K562 (cell line): ENCODE results near the gene WDR45. TPM values are rescaled to one million over a fixed set of nuclear protein-coding genes. Genes with fewer than 3 reads are reported as not detected.

Source experiments
- ATAC-seq: fragments of 200-7000 bp; cut with Tn5 transposase; 3 replicates; pipeline ENCODE4 v1.9.1; 2020; ENCODE audit warnings: moderate library complexity
- BruUV-seq: library from RNA; stranded (reverse); fragments of 400-500 nt; replicated peaks from 2 replicates; lab custom pipeline; 2021; lab: Mats Ljungman, UMichigan
- CTCF ChIA-PET: fragments of 300-600 bp; formaldehyde crosslinking; extraction: SDS; loops from one replicate; lab custom pipeline; 2021; ENCODE audit warnings: low intra/inter-chr PET ratio; lab: Yijun Ruan, JAX
- POLR2A ChIA-PET: fragments of 300-600, 350-650 bp; sonication (Branson Sonifier 250); formaldehyde crosslinking; extraction: SDS; loops from one replicate; lab custom pipeline; 2021; ENCODE audit warnings: antibody characterized with exemption, inconsistent platforms; lab: Yijun Ruan, JAX
- DNase-seq, 4 experiments: peaks; one replicate each; pipeline versions ENCODE4 v3.0.0 to v3.0.0-alpha.2; 2011 to 2018; ENCODE audit warnings: low spot score in 3 of 4, mixed read lengths in 3 of 4; ENCODE audit errors: extremely low read depth in 1 of 4
- FAIRE-seq: peaks from 2 replicates; lab custom pipeline; 2011; peaks lifted over from hg19 to GRCh38; lab: Jason Lieb, UNC
- H2AFZ ChIP-seq: 2 replicates; pipeline ENCODE4 v1.6.0; 2011; ENCODE audit warnings: low read depth, low read length, control low read depth, inconsistent platforms
- H3K27ac ChIP-seq: fragments of 200-600 bp; 3 replicates; pipeline ENCODE4 v1.8.0; 2011; ENCODE audit warnings: low read depth, mild to moderate bottlenecking, control low read depth, inconsistent platforms, low read length, moderate library complexity, mixed read lengths; ENCODE audit errors: extremely low read depth
- H3K27me3 ChIP-seq, 2 experiments: fragments of 300-600 bp in 1 of 2; 2 replicates in 1 of 2; 3 replicates in 1 of 2; pipeline versions ENCODE4 v1.6.0 to v1.8.0; 2011; ENCODE audit warnings: inconsistent platforms in 2 of 2, low read length in 2 of 2, mild to moderate bottlenecking in 1 of 2, mixed read lengths in 1 of 2, moderate library complexity in 1 of 2; ENCODE audit not compliant: control insufficient read depth in 2 of 2, insufficient read depth in 2 of 2
- H3K36me3 ChIP-seq: fragments of 300-600 bp; 3 replicates; pipeline ENCODE4 v1.8.0; 2011; ENCODE audit warnings: mild to moderate bottlenecking, low read length, inconsistent platforms; ENCODE audit not compliant: control insufficient read depth, insufficient read depth
- H3K4me1 ChIP-seq, 2 experiments: fragments of 200-600 bp in 1 of 2; replicated peaks in 1 of 2; 2 replicates in 1 of 2; 3 replicates in 1 of 2; pipeline versions ENCODE4 v1.5.1 to v1.8.0; 2011; ENCODE audit warnings: inconsistent platforms in 2 of 2, low read length in 2 of 2, mild to moderate bottlenecking in 1 of 2, mixed read lengths in 1 of 2, moderate library complexity in 1 of 2; ENCODE audit not compliant: control insufficient read depth in 2 of 2, insufficient read depth in 2 of 2
- H3K4me2 ChIP-seq: 2 replicates; pipeline ENCODE4 v1.6.1; 2011; ENCODE audit warnings: low read length, control low read depth, inconsistent platforms, mixed read lengths; ENCODE audit not compliant: insufficient read depth
- H3K4me3 ChIP-seq: fragments of 200-600 bp; sonication (generic), shearing (Covaris generic); 2 replicates; pipeline ENCODE4 v1.5.1; 2016; ENCODE audit warnings: control low read depth, inconsistent platforms
- H3K79me2 ChIP-seq: fragments of 200-600 bp; 3 replicates; pipeline ENCODE4 v1.8.0; 2011; ENCODE audit warnings: low read length, inconsistent platforms; ENCODE audit not compliant: control insufficient read depth, insufficient read depth
- H3K9ac ChIP-seq, 2 experiments: 2 replicates each; pipeline versions ENCODE4 v1.6.0 to v1.6.1; 2011; ENCODE audit warnings: low read depth in 2 of 2, low read length in 2 of 2, control low read depth in 1 of 2, inconsistent platforms in 1 of 2, mild to moderate bottlenecking in 1 of 2, mixed read lengths in 1 of 2; ENCODE audit not compliant: insufficient read depth in 1 of 2
- H3K9me1 ChIP-seq: one replicate; pipeline ENCODE4 v1.6.0; 2011; ENCODE audit warnings: inconsistent platforms, mild to moderate bottlenecking, low read length, moderate library complexity; ENCODE audit not compliant: control insufficient read depth, insufficient read depth
- H3K9me3 ChIP-seq: replicated peaks from 2 replicates; pipeline ENCODE4 v1.5.1; 2011; ENCODE audit warnings: low read depth, low read length, inconsistent platforms; ENCODE audit not compliant: control insufficient read depth, insufficient read depth
- H4K20me1 ChIP-seq: replicated peaks from 2 replicates; pipeline ENCODE4 v1.6.1; 2011; ENCODE audit warnings: low read length, inconsistent platforms, mixed read lengths; ENCODE audit not compliant: control insufficient read depth, insufficient read depth
- ARHGAP35 ChIP-seq: fragments of 450-650 bp; IDR thresholded peaks from 2 replicates; pipeline ENCODE4 v1.6.1; 2018; ENCODE audit not compliant: partially characterized antibody
- BACH1 ChIP-seq: fragments of 200-800 bp; sonication (Bioruptor generic); IDR thresholded peaks from 2 replicates; pipeline ENCODE4 v1.6.1; 2016; ENCODE audit warnings: missing genetic modification characterization, missing compliant biosample characterization
- IRF2 ChIP-seq: sonication (generic); formaldehyde crosslinking; IDR thresholded peaks from 2 replicates; pipeline ENCODE4 v1.8.1; 2022; ENCODE audit warnings: mild to moderate bottlenecking, missing genetic modification reagents
- NFE2 ChIP-seq: IDR thresholded peaks from 2 replicates; pipeline ENCODE4 v1.6.1; 2014; ENCODE audit warnings: antibody characterized with exemption, low read depth
- PHF21A ChIP-seq: fragments of 450-650 bp; IDR thresholded peaks from 2 replicates; pipeline ENCODE4 v1.6.1; 2017; ENCODE audit warnings: low read depth, borderline replicate concordance
- PURB ChIP-seq: sonication (generic); formaldehyde crosslinking; IDR thresholded peaks from 2 replicates; pipeline ENCODE4 v1.9.0; 2021; ENCODE audit warnings: low read depth, mild to moderate bottlenecking, missing genetic modification reagents
- SAFB ChIP-seq: fragments of 200-400 bp; formaldehyde crosslinking; IDR thresholded peaks from 2 replicates; pipeline ENCODE4 v1.6.1; 2017; ENCODE audit warnings: low read depth, low read length, borderline replicate concordance
- SMARCA4 ChIP-seq: fragments of 450-650 bp; IDR thresholded peaks from 2 replicates; pipeline ENCODE4 v1.6.1; 2016
- YY1 ChIP-seq, 3 experiments: IDR thresholded peaks; 2 replicates each; pipeline ENCODE4 v1.6.1; 2011; ENCODE audit warnings: low read length in 2 of 3, mild to moderate bottlenecking in 2 of 3, moderate library complexity in 2 of 3, borderline replicate concordance in 1 of 3, control low read depth in 1 of 3, low read depth in 1 of 3; ENCODE audit not compliant: insufficient read depth in 3 of 3, insufficient replicate concordance in 2 of 3, control insufficient read depth in 1 of 3, insufficient read length in 1 of 3; ENCODE audit errors: extremely low read depth in 1 of 3
- ZC3H4 ChIP-seq: sonication (generic); formaldehyde crosslinking; IDR thresholded peaks from 2 replicates; pipeline ENCODE4 v1.9.0; 2021; ENCODE audit warnings: missing genetic modification reagents, borderline replicate concordance
- ZNF140 ChIP-seq: fragments of 250-450 bp; sonication (Bioruptor Pico); IDR thresholded peaks from 2 replicates; pipeline ENCODE4 v1.8.0; 2021; ENCODE audit warnings: moderate library complexity, mild to moderate bottlenecking, inconsistent platforms
- ZNF436 ChIP-seq: fragments of 250-450, 450-650 bp; sonication (Bioruptor Pico); formaldehyde crosslinking; IDR thresholded peaks from 2 replicates; pipeline ENCODE4 v1.7.0; 2020; ENCODE audit warnings: mild to moderate bottlenecking
- ZNF76 ChIP-seq: fragments of 250-450 bp; sonication (Bioruptor Pico); IDR thresholded peaks from 2 replicates; pipeline ENCODE4 v1.4.0; 2020; ENCODE audit warnings: mild to moderate bottlenecking, moderate library complexity, borderline replicate concordance
- WGBS: fragments of 100-300 bp; shearing (Covaris generic); methylation state at CpG from one replicate; pipeline ENCODE4 v1.1.6; 2016; ENCODE audit warnings: low coverage, mixed read lengths; ENCODE audit not compliant: insufficient coverage; ENCODE audit errors: missing lambda C conversion rate; 5-methylcytosine and 5-hydroxymethylcytosine counted together
- in situ Hi-C: fragments of 300-500 bp; cut with MboI; formaldehyde crosslinking; loops from 4 replicates; pipeline ENCODE4 v1.15.0; 2018; ENCODE audit warnings: inconsistent platforms, mixed read lengths
- intact Hi-C: fragments of 100-400 bp; cut with micrococcal nuclease; formaldehyde crosslinking; loops from 2 replicates; pipeline ENCODE4 v1.14.2; 2022
- polyA plus RNA-seq, 8 experiments: library from polyadenylated mRNA; depleted of rRNA in 4 of 8; stranded (reverse) in 5 of 8; unstranded in 3 of 8; fragments of >200 nt; fragmentation: Nextera tagmentation in 2 of 8; fragmentation: Illumina TruSeq in 1 of 8; extraction: Ambion mirVana in 2 of 8; extraction: Trizol in 1 of 8; gene quantifications; 2 replicates each; pipeline versions ENCODE4 v1.2.1 to v1.2.3, GENCODE V29; 2011 to 2014; ENCODE audit warnings: inconsistent platforms in 1 of 8, missing spikeins in 1 of 8
- total RNA-seq, 7 experiments: library from RNA; depleted of rRNA in 6 of 7; stranded (reverse); fragments of >200 nt in 6 of 7; fragmentation: Illumina TruSeq in 2 of 7; extraction: Trizol in 2 of 7; gene quantifications; 2 replicates each; pipeline versions ENCODE4 v1.2.1 to v1.2.3, GENCODE V29; 2011 to 2021; ENCODE audit warnings: low replicate concordance in 1 of 7
- TF ChIP-seq, protein P1 (sequence below): fragments of 450-650 bp; IDR thresholded peaks from 2 replicates; pipeline ENCODE4 v1.6.1; 2017; ENCODE audit warnings: antibody characterized with exemption
- TF ChIP-seq, protein P2 (sequence below): fragments of 250-450 bp; sonication (Bioruptor Pico); IDR thresholded peaks from 2 replicates; pipeline ENCODE4 v1.5.0; 2022; ENCODE audit warnings: mild to moderate bottlenecking
- TF ChIP-seq, protein P3 (sequence below): sonication (generic); formaldehyde crosslinking; IDR thresholded peaks from 2 replicates; pipeline ENCODE4 v1.8.0; 2022; ENCODE audit warnings: mild to moderate bottlenecking, missing genetic modification reagents, borderline replicate concordance

The WDR45 gene
- total and polyA plus RNA-seq, 9 of the 15 experiments (the other 6 are each of a cell fraction or from before 2014, with no cell fraction given) = 19.4 to 136 (median 59.7) TPM

DNA sequence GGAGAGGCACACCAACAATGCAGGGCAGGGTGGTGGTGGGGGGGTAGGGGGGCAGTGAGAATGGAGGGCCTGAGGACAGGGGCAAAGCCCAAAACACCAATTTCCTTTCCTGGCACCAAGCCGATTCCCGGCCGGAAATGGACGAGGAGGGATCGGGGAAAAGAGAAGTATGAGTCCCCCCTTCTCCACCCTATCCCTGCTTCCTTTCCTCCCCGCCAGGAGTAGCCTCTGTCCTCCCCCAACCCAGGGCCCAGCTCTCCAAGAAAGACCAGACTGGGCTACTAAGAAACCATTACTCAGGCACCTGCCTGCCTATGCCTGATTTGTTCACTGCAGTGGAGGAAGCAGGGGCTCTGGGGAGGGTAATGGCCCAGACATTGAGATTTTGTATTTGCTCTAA lies 20.5 kb downstream of the WDR45 start:
- no TSS peak for BruUV-seq
- no peak overlapping the region for H3K4me2 ChIP-seq
- FAIRE-seq = no peak

More for the DNA sequence above, 20.5 kb downstream of the WDR45 start:
- no peak overlapping the region for H3K4me3 ChIP-seq
- H3K9ac ChIP-seq = peak overlapping the region in 1 of 2 experiments; percentile 2; a peak in 1 of 4 replicates
- no peaks in the 10 kb centered on the region for H3K9me1 ChIP-seq
- no peaks in the 10 kb centered on the region for H3K9me3 ChIP-seq
- H3K27me3 ChIP-seq = no peaks in the 10 kb centered on the region
- no peaks in the 10 kb centered on the region; the same call in 2 of the 3 replicates for H3K79me2 ChIP-seq
- ChIA-PET POLR2A (interaction anchor here (0.6 to 1.0 kb wide), 2 partner anchors 9 to 119 kb away, joined by 3 read pairs; no protein-coding TSS in a partner anchor), CTCF (no interaction called here)
- no CpG with 5 or more reads among the region's 6 CpGs for WGBS
- H3K4me1 ChIP-seq = peaks cover 0 to 9% of the 10 kb centered on the region in 2 experiments; a peak in 3 of 5 replicates
- no peaks in the 10 kb centered on the region for H3K36me3 ChIP-seq
- DNase-seq = no peak
- intact Hi-C loops (no loop called here), in situ Hi-C loops (no loop called here)
- no peak overlapping the region for H2AFZ ChIP-seq
- ATAC-seq = no peak; the same call in 2 of the 3 replicates
- no peaks in the 10 kb centered on the region for H4K20me1 ChIP-seq
- no peak for TF ChIP-seq ZC3H4
- TF ChIP-seq PURB (CRISPR knock-in tag) = no peak
- no peak for TF ChIP-seq ARHGAP35
- TF ChIP-seq SAFB = no peak
- no peak for TF ChIP-seq BACH1 (tag)
- no peak for TF ChIP-seq ZNF436
- TF ChIP-seq ZNF140 (CRISPR knock-in tag) = no peak
- TF ChIP-seq, protein P1, sequence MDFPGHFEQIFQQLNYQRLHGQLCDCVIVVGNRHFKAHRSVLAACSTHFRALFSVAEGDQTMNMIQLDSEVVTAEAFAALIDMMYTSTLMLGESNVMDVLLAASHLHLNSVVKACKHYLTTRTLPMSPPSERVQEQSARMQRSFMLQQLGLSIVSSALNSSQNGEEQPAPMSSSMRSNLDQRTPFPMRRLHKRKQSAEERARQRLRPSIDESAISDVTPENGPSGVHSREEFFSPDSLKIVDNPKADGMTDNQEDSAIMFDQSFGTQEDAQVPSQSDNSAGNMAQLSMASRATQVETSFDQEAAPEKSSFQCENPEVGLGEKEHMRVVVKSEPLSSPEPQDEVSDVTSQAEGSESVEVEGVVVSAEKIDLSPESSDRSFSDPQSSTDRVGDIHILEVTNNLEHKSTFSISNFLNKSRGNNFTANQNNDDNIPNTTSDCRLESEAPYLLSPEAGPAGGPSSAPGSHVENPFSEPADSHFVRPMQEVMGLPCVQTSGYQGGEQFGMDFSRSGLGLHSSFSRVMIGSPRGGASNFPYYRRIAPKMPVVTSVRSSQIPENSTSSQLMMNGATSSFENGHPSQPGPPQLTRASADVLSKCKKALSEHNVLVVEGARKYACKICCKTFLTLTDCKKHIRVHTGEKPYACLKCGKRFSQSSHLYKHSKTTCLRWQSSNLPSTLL = no peak
- TF ChIP-seq, protein P2, sequence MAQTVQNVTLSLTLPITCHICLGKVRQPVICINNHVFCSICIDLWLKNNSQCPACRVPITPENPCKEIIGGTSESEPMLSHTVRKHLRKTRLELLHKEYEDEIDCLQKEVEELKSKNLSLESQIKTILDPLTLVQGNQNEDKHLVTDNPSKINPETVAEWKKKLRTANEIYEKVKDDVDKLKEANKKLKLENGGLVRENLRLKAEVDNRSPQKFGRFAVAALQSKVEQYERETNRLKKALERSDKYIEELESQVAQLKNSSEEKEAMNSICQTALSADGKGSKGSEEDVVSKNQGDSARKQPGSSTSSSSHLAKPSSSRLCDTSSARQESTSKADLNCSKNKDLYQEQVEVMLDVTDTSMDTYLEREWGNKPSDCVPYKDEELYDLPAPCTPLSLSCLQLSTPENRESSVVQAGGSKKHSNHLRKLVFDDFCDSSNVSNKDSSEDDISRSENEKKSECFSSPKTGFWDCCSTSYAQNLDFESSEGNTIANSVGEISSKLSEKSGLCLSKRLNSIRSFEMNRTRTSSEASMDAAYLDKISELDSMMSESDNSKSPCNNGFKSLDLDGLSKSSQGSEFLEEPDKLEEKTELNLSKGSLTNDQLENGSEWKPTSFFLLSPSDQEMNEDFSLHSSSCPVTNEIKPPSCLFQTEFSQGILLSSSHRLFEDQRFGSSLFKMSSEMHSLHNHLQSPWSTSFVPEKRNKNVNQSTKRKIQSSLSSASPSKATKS = no peak
- TF ChIP-seq IRF2 (CRISPR knock-in tag) = no peak
- no peak for TF ChIP-seq PHF21A
- no peak for TF ChIP-seq SMARCA4
- TF ChIP-seq YY1 (IDR thresholded peaks at IDR 0.05; ENCODE audit: borderline replicate concordance in 1 of 3, control insufficient read depth in 1 of 3, extremely low read depth in 1 of 3, insufficient read depth in 3 of 3, insufficient read length in 1 of 3, insufficient replicate concordance in 2 of 3, low read depth in 1 of 3, low read length in 2 of 3) = no peak
- no peak for TF ChIP-seq NFE2
- TF ChIP-seq ZNF76 (CRISPR knock-in tag) = no peak
- TF ChIP-seq, protein P3, sequence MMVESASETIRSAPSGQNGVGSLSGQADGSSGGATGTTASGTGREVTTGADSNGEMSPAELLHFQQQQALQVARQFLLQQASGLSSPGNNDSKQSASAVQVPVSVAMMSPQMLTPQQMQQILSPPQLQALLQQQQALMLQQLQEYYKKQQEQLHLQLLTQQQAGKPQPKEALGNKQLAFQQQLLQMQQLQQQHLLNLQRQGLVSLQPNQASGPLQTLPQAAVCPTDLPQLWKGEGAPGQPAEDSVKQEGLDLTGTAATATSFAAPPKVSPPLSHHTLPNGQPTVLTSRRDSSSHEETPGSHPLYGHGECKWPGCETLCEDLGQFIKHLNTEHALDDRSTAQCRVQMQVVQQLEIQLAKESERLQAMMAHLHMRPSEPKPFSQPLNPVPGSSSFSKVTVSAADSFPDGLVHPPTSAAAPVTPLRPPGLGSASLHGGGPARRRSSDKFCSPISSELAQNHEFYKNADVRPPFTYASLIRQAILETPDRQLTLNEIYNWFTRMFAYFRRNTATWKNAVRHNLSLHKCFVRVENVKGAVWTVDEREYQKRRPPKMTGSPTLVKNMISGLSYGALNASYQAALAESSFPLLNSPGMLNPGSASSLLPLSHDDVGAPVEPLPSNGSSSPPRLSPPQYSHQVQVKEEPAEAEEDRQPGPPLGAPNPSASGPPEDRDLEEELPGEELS (CRISPR knock-in tag) = no peak
- H3K27ac ChIP-seq = no peak overlapping the region
